ENCODE data around the gene OR13C2. TPM values are rescaled to one million over a fixed set of nuclear protein-coding genes. Genes with fewer than 3 reads are reported as not detected.

Gene OR13C2
- total RNA-seq, 1 experiment from 2014 or later = not detected

GRCh38 chr9:104618104-104618503 lies 12.7 kb upstream of the OR13C2 start, which contains the start of gene OR13C9:
Gene OR13C9, minus strand, starts transcription at chr9:104618204. Its CDS starts 0 bp downstream, at chr9:104618204.
- CTCF ChIA-PET = no interaction called here
- DNase-seq = no peak
- POLR2A ChIA-PET = no interaction called here
- TF ChIP-seq, protein P1, sequence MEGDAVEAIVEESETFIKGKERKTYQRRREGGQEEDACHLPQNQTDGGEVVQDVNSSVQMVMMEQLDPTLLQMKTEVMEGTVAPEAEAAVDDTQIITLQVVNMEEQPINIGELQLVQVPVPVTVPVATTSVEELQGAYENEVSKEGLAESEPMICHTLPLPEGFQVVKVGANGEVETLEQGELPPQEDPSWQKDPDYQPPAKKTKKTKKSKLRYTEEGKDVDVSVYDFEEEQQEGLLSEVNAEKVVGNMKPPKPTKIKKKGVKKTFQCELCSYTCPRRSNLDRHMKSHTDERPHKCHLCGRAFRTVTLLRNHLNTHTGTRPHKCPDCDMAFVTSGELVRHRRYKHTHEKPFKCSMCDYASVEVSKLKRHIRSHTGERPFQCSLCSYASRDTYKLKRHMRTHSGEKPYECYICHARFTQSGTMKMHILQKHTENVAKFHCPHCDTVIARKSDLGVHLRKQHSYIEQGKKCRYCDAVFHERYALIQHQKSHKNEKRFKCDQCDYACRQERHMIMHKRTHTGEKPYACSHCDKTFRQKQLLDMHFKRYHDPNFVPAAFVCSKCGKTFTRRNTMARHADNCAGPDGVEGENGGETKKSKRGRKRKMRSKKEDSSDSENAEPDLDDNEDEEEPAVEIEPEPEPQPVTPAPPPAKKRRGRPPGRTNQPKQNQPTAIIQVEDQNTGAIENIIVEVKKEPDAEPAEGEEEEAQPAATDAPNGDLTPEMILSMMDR (IDR thresholded peaks at IDR 0.05; ENCODE audit: insufficient read depth in 1 of 2, low read depth in 1 of 2, low read length in 1 of 2, severe bottlenecking in 1 of 2, unreplicated experiment in 1 of 2) = no peak
- Histone ChIP-seq H3K4me3 (ENCODE audit: low read depth, low read length) (no peak within 1 kb of the TSS), H3K27me3 (replicated peaks; ENCODE audit: control insufficient read depth, insufficient read depth, low read length) (no peaks in the 10 kb centered on the region), H3K36me3 (ENCODE audit: control insufficient read depth, insufficient read depth, low read length) (no peaks in the 10 kb centered on the region), H3K9me3 (no peaks in the 10 kb centered on the region), H3K4me1 (no peaks in the 10 kb centered on the region)
- Mint-ChIP-seq H3K4me3 (ENCODE audit: unreplicated experiment) (no peak within 1 kb of the TSS), H3K36me3 (ENCODE audit: insufficient read depth, unreplicated experiment) (no peaks in the 10 kb centered on the region), H3K27ac (ENCODE audit: unreplicated experiment) (no peak within 1 kb of the TSS), H3K9me3 (ENCODE audit: unreplicated experiment) (no peaks in the 10 kb centered on the region), H3K27me3 (ENCODE audit: insufficient read depth, unreplicated experiment) (peaks cover 3% of the 10 kb centered on the region), H3K4me1 (ENCODE audit: low read depth, unreplicated experiment) (no peaks in the 10 kb centered on the region)
- intact Hi-C loops (cut with micrococcal nuclease; ENCODE audit: unreplicated experiment) = no loop called here
- BruUV-seq (replicated peaks) = no TSS peak

DNA sequence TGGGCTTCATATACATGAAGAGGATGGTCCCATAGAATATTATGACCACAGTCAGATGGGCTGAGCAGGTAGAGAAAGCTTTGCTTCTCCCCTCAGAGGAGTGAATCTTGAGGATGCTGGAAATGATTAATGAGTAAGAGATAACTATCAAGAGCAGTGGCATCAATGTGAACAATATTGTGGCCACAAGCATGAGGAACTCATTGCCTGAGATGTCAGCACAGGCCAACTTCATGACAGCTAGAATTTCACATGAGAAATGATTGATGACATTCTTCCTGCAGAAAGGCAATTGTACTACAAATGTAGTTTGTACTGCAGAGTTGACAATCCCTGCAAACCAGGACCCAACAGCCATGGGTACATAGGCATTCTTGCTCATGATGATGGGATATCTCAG lies 12.0 kb upstream of the OR13C2 start:
- POLR2A ChIA-PET = no interaction called here
- Histone ChIP-seq H3K4me3 (ENCODE audit: low read depth, low read length) (no peak overlapping the region), H3K36me3 (ENCODE audit: control insufficient read depth, insufficient read depth, low read length) (no peaks in the 10 kb centered on the region), H3K4me1 (no peaks in the 10 kb centered on the region), H3K9me3 (no peaks in the 10 kb centered on the region), H3K27me3 (replicated peaks; ENCODE audit: control insufficient read depth, insufficient read depth, low read length) (no peaks in the 10 kb centered on the region)
- Mint-ChIP-seq H3K27ac (ENCODE audit: unreplicated experiment) (no peak overlapping the region), H3K9me3 (ENCODE audit: unreplicated experiment) (no peaks in the 10 kb centered on the region), H3K4me1 (ENCODE audit: low read depth, unreplicated experiment) (no peaks in the 10 kb centered on the region), H3K36me3 (ENCODE audit: insufficient read depth, unreplicated experiment) (no peaks in the 10 kb centered on the region), H3K27me3 (ENCODE audit: insufficient read depth, unreplicated experiment) (peaks cover 6% of the 10 kb centered on the region), H3K4me3 (ENCODE audit: unreplicated experiment) (no peak overlapping the region)
- TF ChIP-seq, protein P1 (IDR thresholded peaks at IDR 0.05; ENCODE audit: insufficient read depth in 1 of 2, low read depth in 1 of 2, low read length in 1 of 2, severe bottlenecking in 1 of 2, unreplicated experiment in 1 of 2) = no peak
- no TSS peak for BruUV-seq (replicated peaks)
- DNase-seq = no peak
- CTCF ChIA-PET = no interaction called here
- intact Hi-C loops (cut with micrococcal nuclease; ENCODE audit: unreplicated experiment) = no loop called here

DNA sequence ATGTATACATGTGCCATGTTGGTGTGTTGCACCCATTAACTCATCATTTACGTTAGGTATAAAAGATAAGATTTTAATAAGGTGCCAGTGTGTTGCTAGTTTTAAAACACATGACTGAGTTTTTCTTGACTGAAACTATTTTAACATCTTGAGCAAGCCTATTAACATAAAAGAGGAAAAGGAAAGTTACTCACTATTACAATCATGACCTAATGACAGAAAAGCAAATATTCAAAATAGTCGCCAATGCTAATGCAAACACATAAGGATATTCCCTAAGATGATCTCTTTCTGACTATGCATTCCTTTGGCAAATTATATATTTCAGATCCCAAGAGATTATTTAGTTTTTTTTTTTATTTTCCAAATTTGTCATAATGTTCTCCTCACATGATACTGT lies 5.8 kb upstream of the OR13C2 start:
- Histone ChIP-seq H3K4me3 (ENCODE audit: low read depth, low read length) (no peak overlapping the region), H3K9me3 (no peaks in the 10 kb centered on the region), H3K36me3 (ENCODE audit: control insufficient read depth, insufficient read depth, low read length) (no peaks in the 10 kb centered on the region), H3K4me1 (no peaks in the 10 kb centered on the region), H3K27me3 (replicated peaks; ENCODE audit: control insufficient read depth, insufficient read depth, low read length) (no peaks in the 10 kb centered on the region)
- POLR2A ChIA-PET = no interaction called here
- H3K27me3 Mint-ChIP-seq (ENCODE audit: insufficient read depth, unreplicated experiment) = peaks cover 7% of the 10 kb centered on the region
- DNase-seq = no peak
- H3K27ac Mint-ChIP-seq (ENCODE audit: unreplicated experiment) = no peak overlapping the region
- H3K4me3 Mint-ChIP-seq (ENCODE audit: unreplicated experiment) = no peak overlapping the region
- TF ChIP-seq, protein P1 (IDR thresholded peaks at IDR 0.05; ENCODE audit: insufficient read depth in 1 of 2, low read depth in 1 of 2, low read length in 1 of 2, severe bottlenecking in 1 of 2, unreplicated experiment in 1 of 2) = no peak
- CTCF ChIA-PET = no interaction called here
- no peaks in the 10 kb centered on the region for H3K4me1 Mint-ChIP-seq (ENCODE audit: low read depth, unreplicated experiment)
- no peaks in the 10 kb centered on the region for H3K9me3 Mint-ChIP-seq (ENCODE audit: unreplicated experiment)
- BruUV-seq (replicated peaks) = no TSS peak
- no peaks in the 10 kb centered on the region for H3K36me3 Mint-ChIP-seq (ENCODE audit: insufficient read depth, unreplicated experiment)
- intact Hi-C loops (cut with micrococcal nuclease; ENCODE audit: unreplicated experiment) = no loop called here
